HG03095 (cell line): ENCODE data around the gene SLIT3.
"Not testable (repeated sequence)": the region's sequence is repeated elsewhere in the genome, so short reads cannot be mapped to it uniquely, and the experiment has no call there.

ENCODE experiments used
- ATAC-seq: cut with Tn5 transposase; IDR thresholded peaks from one replicate; pipeline ENCODE4 v1.9.1; 2021; ENCODE audit warnings: moderate library complexity; ENCODE audit not compliant: unreplicated experiment

SLIT3 gene

DNA sequence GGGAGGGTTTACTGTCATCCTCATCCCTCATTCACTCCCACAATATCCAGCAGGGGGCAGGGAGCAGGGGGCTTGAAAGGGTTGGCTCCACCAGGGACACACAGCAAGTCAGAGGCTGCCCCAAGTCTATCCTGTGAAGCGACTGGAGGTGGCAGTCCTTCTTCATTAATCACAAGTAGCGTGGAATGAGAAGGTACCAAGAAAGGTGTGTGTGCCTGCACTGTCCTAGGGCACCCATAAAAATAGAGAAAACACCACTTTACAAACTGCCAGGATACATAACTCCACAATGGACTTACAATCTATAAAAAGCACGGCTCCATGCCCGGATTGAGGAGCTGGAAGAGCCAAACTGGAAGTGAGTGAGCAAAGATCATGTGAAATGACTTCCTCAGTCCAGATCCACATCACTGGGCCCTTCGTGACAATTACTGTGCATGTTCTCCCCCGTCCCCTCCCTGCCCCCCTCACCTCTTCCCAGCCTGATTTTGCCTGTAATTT is 183.9 kb downstream of the SLIT3 start:
- no peak for ATAC-seq

DNA sequence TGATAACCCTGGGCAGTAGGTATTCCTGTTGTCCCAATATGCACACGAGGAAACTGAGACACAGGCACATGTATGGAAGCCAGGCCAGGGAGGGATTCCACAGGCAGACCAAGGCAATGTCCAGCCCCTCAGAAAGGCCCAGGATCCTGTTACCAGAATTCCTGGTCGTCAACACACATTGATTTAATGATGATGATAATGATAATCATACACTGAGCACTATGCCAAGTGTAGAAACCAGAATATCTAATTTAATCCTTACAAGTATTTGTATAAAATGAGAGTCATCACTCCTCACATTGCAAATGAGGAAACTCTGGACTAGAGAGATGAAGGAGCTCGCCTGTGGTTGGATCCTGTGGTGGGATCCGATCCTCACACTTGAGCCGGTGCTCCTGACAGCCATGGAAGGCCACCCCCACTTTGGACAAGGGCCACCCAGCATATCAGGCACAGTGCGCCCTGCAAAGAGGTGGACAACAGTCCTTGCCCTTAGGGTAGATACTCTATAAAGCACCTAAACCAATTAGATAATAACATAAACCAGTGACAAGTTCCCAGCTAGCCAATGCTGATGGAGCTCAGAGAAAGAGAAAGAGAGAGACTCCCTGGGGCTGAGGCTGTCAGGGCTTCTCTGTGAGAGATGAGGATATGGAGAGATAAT is 185.3 kb downstream of the SLIT3 start:
- no peak for ATAC-seq

DNA sequence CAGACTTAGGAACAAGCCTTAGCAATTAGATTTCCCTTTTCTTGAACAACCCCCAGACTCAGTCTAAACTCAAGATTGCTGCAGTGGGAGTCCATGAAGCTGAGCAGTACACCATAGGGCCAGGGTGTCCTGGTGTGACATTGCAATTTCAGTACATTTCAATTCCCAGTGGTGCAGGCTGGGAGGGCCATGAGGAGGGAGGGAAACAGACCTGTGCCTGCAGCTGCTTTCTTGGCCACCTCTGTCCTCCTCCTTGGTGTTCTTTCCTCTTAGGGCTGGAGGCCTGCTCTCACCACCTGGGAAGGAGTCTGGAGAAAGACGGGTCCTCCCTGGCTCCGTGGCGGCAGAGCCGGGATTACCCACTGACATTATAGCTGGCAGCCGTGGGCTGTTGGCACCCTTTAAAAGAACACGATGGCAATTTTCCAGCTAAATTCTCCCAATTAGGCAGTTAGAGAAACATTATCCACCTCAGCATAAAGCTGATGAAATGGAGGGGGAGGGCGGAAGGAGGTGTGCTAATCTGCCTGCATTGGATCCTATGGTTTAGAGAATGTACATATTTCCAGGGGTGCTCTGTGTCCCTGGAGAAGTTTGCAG is 186.4 kb downstream of the SLIT3 start:
- ATAC-seq, result no peak

DNA sequence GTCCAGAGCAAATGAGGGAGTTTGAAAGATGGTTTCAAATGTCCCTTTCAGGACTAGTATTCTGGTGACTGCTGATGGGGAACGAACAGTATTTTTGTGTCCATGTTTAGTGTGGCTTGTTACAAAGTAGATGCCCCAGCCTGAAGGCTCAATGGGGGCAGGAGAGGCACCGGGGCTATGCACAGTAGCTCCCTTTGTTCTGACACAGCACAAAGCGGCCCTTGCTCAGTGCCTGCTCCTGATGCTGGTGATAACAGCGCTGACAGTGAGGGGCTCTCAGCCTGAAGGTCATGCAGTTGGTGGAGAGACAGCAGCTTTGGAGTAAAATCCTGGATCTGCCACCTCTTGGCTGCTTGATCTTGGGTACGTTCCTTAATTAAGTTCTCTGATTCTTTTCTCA is 188.9 kb downstream of the SLIT3 start:
- ATAC-seq, result no peak

DNA sequence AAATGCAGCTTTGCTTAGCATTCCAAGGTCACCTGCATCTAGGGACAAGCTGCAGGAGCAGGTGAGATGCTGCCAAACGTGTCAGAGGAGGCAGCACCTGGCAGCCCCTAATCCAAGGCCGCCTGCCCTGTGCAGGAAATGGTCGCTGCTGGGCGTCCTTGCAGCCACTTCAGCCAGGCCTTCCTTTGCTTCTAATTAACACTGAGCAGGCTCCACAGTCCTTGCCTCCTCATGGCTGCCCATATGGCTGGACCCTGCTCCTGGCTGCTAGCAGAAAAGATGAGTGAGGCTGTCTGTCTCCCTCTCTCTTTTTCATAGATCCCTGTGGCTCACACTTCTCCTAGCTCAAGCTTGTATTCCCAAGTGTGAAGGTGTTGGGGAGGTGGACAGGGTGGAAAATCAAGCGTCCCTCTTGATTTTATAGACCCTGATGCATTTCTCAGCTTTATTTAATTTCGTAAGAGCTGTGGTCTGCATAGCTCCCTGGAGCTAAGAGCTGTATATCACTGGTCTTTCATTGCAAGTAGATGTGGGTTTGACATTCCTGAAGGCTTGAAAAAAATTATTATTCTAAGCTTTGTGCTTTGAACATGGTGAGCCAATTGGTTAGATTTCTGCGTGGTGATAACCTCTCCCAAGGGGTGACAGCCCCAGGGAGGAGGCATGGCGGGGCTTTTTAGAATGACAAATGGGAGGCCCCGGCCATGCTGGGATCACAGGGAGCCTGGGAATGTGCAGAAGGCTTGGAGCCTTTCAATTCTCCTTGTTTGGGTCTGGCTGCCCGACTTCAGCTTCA is 193.8 kb downstream of the SLIT3 start:
- ATAC-seq, result no peak

DNA sequence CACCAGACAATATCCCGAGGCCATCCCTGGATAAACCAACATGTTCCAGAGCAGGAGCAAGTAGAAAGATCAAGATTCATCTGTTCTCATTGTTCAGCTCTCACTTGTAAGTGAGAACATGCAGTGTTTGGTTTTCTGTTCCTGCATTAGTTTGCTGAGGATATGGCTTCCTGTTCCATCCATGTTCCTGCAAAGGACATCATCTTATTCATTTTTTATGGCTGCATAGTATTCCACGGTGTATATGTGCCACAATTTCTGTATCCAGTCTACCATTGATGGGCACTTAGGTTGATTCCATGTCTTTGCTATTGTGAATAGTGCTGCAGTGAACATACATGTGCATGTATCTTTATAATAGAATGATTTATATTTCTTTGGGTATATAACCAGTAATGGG is 195.4 kb downstream of the SLIT3 start:
- not testable (repeated sequence) for ATAC-seq

DNA sequence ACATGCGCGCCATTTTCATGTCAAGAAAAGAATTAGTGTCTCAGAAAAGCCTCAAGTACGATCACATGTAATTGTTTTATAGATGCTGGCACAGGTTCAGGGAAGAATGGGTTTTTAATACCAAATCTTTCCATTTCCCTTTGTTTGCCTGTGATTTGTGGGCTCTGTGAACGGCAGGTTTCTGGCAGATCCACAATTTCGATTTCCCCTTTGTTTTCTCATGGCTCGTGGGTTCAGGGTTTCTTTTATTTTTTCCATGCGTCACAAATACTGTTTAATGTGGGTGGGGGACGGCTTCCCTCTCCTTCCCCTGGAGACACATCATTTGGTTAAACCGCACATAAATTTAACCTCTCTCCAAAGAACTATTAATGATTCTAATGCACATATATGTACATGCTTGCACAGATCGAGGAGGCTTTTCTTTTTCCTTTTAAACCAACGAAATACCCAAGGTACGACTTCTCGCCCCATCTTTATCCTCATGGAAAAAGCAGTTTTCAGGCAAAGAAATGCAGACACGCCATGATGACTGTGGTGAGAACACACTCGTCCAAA is 195.9 kb downstream of the SLIT3 start:
- ATAC-seq, result no peak

DNA sequence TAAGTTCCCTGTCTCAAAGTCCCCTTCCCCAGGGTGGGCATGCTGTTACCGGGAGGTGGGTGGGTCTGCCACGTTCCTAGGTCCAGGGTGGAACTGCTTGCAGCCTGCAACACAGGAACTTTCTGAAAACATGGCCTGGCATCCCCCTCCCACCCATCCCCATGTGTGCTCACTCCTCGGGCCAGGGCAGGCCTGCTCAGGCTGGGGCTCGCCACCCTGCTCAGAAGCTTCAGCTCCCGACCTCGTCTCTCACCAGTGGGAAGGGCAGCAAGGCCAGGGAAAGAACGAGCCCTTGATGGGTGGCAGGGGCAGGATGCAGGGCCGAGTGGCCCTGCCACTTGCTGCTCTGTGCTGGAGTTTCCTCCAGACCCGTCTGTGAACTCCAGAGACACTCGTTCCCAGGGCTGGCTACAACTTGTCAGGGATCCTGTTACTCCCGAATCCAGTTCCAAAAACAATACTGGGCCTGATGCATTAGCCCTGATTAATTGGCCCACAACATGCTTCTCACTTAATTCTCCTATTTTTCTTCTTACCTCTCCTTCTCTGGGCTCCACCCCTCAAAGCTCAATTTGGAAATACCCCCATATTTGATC is 197.3 kb downstream of the SLIT3 start:
- ATAC-seq, result no peak

DNA sequence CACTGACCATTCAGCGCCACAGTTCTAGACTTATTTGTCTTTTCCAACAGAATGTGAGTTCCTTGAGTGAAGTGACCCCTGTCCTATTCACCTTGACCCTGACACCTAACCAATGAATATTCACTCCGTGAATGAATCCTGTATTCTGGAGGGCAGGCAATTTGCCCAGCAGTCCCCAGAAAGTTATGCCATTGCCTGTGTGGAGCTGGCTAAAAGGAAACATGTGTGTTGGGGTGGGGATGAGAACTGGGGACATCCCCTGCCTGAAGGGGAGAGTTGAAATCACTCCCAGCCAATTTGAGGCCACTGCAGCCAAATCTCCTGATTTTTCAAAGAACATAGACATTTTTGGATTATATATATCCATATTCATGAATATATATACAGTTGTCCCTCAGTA is 199.0 kb downstream of the SLIT3 start:
- no peak for ATAC-seq

DNA sequence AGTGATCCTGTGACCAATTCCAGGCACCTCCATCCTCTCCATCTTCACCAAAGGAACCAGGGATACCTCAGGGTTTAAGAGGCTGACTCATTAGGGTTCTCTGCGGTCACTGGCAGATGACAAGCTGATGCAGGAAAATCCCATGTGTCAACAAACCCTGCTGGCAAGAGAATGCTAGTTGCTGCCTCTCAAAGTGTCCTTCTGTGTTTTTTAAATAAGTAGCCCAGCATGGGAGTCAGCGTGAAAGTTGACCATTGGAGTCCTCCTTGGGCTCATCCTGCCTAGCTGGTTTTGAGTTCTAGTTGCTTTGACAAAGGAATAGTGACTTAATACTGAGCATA is 200.2 kb downstream of the SLIT3 start:
- ATAC-seq, result no peak

DNA sequence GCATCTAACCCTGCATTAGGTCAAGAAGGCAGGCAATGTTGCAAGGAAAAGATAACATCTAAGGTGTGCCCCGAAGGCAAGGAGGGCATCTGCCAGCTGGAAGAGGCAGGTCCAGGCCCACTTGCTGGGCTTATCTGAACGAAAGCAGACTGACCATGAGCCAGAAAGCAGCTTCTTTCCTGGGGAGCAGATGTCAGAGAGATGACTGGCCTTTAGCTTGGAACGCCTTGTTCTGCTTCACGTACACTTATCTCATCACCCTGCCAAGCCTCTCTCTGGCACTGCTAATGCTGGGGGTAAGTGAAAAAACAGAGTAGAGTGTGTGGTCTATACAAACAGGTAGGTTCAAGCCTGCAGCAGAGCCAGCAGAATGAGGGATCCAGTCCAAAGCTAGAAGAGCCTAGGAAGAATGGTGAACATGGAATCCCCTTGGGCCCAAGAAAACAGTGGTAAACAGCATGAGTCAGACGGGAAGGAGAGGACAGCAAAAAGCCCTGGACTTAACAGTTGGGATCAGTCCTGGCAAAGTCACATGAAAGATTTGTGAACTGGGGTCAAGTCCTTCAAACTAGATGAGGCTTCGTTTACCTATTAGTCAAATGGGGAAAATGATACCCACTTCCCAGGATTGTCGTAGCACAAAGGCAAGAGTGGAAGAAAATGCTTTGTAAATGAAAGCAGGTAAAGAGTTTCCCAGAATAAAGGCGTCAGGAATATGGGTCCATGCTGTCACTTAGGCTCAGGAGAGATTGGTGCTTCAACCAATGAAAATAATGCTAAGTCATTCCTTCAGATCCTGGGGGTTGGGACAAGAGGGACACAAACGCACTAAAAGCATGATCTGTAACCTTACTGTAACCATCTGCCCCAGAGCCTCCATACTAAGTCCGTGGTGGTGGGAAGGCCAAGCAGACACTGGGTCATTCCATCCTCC is 200.9 kb downstream of the SLIT3 start:
- ATAC-seq, result no peak

DNA sequence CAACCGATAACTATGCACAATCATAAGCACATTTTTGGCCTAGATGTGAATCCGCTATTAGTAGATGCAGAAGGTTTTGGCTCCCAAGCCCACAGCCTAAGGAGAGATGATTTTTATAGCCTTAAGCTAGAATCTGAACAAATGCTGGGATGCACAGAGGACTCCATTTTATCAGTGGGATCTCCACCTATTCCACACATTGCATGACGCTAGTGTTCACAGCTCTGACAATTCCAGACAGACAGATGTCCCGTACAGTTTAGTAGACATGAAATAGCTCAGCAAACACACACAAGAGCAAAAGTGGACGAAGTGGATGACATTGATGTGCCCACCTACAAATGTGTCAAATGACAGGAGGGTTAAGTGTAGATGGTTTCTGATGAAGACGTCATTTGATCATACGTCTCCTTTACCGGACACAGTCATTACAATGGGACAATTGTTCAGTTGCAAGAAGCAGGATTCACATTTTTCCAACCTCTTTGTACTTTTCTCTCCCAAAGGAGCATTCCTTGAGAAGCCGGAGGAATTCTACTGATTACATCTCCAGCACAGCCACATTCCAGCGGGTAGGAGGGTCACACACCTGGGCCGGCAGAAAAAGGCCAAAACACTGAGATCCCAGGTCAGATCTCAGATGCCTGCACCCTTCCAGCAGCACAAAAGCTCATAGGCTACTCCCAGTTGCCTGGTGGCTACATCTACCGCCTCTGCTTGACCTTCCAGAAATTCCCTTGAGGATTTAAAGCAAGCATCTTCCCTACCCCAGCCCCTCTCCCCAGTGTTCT is 202.4 kb downstream of the SLIT3 start:
- ATAC-seq, result no peak

DNA sequence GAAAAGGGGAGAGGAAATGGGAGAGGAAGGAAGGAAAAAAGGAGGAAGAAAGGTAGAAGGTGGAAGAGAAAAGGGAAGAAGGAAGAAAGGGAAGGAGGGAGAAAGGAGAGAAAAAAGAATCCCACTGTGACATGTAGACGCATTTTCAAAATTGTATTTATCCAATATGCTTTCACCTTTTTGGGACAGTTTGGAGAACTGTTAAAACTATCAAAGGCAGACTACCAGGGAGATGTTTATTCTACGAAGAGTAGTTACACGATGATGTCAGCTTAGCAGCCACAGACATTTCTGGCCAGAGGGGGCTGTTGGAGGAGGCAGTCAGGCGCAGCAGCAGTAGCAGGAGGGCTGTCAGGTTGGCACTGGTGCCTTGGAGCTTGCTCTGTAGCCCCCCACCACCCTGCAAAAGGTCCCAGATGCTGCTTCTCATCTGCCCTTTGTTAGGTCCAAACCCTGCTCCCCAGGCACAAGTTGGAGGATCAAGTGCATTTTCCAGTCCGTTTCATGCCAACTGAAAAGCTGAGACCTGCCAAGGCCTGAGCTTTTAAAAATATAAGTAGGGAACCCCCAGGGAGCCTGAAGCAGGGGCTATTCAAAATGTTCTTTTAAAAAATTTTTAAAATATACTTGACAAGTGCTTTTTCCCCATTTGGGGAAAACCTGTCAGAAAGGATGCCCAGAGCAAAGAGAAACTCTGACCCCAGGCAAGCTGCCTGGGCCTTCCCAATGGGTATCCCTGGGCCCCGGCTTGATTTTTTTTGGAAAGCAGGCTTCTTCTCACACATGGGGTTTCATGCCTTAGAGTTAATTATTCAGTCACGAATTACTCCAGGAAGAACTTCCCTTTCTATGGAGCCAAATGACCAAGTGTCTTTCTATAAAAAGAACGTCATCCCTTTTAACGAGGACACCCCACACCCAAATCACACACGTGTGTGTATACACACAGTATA is 203.3 kb downstream of the SLIT3 start:
- ATAC-seq, result no peak

DNA sequence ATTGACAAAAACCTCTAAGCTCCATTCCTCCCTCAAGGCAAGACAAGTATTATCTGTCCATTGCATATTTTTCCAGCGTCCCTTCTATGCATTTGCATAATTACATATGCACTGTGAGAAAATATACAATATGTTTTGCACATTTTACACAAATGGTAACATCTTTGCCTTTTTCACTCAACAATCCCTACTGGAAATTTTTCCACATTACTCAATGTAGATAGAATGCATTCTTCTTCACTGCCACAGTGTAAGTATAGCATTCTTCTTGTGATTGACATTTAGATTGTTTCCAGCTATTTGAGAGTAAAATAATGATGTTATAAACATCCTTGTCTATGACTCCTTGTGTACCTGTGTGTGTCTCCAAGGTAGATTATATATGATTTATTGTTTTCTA is 205.0 kb downstream of the SLIT3 start:
- no peak for ATAC-seq

DNA sequence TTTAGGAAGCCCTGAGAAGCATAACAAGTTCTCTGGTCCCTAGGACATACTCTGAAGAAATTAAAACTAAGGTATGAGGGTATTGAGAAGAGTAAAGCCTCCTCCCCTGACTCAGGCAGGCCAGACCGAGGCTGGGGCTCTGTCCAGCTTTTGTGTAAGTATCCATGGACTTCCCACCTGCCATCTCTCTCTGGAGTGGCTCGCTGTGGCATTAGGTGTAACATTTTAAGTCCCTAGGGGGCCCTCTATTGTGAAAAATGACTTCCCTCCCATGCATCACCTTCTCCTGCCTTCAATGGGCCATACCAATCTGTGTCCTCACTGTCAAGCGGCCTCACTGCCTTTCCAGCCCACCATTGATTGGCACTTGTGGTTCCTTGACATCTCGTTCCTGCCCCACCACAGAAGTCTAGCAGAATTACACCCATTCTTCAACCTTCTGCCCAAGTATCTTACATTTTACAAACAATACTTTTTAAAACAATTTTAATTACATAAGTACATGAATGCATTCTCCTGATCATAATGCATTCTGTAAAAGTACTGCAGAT is 205.5 kb downstream of the SLIT3 start:
- ATAC-seq, result no peak

DNA sequence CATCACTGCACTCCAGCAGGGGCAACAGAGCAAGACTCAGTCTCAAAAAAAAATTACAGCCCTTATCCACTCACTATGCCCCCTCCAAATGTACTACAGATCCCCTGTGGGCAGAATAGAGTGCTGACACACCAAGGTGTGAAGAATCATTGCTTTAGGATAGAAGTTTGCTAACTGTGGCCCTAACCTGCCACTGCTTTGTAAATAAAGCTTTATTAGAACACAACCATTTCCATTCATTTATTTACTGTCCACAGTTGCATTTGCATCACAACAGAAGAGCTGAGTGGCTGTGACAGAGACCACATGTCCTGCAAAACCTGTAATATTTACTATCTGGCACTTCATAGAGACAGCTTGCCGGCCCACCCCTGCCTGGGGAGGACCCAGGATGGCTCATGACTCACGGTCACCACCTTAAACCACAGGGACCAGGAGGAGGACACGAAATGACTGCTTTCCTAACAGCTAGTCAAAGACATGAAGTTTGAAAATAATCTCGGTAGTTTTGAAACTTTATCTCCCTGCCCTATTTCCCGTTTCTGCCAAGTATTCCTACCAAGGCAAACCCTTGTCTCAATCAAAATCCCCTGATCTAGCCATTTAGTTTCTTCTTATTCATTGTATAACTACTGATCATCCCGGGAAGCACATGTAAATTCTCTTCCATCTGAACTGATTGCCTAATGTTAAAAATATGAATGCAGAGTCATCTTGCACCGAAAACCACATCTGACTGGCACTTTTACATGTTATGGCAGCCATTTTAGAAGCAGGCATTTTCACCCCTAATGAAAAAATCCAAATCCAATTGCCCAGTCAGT is 206.1 kb downstream of the SLIT3 start:
- no peak for ATAC-seq

DNA sequence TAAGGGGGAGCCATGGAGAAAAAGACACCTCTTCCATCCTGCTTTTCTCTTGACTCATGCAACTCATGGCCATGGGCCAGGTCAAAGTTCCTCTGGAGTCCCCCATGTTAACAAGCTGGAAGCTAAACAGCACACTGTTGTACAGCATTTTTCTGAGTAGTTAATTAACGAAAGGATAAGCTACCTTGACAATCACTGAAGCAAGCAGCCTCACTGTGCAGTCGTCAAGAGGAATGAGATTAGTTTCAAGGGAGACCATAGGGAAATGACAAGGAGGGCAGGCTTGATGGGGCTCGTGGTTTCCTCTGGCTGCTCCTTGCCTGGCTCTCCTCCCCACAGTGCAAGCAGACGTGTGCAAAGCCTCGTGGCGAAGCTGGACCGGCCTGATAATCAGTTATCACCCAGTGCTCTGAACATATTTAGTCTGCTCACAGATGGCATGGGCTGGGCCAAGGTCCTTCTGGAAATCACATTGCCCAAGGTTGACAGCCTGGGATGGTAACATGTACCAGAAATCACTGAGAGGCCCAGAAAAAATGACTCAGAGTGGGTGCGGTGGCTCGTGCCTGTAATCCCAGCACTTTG is 209.5 kb downstream of the SLIT3 start:
- ATAC-seq, result no peak
